Regular cardiac myocyte (primary cell): ENCODE measurements around the gene FOXO4. TPM values are rescaled to one million over a fixed set of nuclear protein-coding genes. Genes with fewer than 3 reads are reported as not detected.

Experiments
- total RNA-seq: library from RNA; depleted of rRNA; stranded (reverse); fragments of >200 nt; gene quantifications from 2 replicates; pipeline ENCODE4 v1.2.3, GENCODE V29; 2014

Gene FOXO4, protein sequence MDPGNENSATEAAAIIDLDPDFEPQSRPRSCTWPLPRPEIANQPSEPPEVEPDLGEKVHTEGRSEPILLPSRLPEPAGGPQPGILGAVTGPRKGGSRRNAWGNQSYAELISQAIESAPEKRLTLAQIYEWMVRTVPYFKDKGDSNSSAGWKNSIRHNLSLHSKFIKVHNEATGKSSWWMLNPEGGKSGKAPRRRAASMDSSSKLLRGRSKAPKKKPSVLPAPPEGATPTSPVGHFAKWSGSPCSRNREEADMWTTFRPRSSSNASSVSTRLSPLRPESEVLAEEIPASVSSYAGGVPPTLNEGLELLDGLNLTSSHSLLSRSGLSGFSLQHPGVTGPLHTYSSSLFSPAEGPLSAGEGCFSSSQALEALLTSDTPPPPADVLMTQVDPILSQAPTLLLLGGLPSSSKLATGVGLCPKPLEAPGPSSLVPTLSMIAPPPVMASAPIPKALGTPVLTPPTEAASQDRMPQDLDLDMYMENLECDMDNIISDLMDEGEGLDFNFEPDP
- 2.7 and 6.8 TPM in 2 replicates for total RNA-seq

DNA sequence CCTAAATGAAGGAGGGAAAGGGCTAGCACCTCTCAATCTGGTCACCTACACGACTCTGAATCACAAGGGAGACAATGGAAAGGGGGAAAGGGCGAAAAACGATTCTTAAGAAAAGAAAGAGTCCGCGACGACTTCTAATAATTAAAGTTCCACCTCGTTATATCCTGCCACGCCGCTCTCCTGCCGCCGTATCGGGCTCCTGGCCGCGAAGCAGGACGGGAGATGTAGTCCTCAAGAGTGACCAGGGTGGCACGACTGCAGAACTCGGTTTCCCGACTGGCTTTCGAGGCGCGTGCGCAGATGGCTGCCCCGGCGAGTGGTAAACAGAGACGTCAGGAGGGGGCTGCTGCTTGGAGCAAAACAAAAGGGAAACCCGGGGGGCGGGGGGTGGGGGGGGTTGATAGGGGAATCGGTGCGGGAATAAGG lies at the start of gene FOXO4:
Gene FOXO4 (plus strand): TSS at position 297 of the 426 bp plus-strand sequence. CDS start 678 bp downstream, outside the sequence.

DNA sequence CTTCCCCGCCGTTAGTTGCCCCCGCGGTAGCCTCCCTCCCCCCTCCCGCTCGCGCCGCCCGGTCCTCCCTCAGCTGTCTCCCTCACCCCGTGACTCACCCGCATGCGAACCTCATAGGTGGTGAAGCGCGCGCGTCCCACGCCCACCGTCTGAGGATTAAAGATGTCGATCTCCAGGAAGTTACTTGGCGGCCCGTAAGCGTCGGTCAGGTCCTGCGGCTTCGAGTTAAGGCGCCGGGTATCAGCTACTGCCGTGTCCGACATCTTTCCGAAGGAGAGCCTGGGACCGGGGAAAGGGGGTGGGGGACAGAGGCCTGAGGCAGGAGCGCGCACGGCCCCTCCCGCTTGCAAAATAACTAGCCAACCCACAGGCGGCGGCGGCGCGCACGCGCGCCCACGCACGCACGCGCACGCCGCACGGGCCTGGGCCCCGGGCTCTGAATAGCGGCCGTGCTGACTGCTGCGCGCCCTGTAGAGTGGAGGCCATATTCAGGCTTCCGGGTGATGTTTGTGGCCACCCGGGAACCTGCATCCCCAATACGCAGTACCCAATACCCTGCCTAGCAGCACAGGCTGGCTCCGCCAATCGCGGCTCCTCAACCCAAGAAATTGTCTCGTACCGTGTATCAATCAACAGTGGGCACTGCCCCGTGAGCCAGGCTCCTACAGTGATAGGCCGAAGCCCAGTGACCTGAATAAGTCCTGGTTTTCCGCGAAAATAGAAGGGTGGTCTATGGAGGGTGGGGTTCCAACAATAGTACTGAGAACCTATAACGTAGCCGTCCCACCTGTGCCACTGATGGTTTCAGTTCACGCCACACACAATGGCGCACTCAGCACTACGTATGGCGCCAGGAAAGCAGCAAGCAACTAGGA lies 27.4 kb upstream of the FOXO4 start, which contains the start of gene SNX12:
Gene SNX12 (minus strand): TSS at position 291 of the 875 bp plus-strand sequence. CDS start 28 bp downstream, at position 263.

DNA sequence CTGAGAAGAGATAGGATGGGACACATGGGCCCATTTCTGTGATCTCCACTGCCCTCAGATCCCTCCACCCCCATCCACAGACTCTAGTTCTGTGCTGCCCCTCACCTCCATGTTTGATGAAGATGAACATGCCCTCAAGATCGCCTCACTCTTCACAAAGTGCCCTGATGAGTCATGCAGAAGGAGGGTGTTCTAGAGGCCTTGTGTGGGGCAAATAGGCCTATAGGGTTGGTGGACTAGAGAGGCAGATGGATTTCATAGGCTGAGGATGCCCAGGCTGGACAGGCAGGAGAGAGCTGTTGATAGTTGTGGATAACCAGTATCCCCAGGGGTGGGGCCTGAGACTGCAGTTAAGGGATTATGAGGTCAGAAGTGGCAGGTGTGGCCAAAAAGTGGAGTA lies 10.8 kb downstream of the FOXO4 start, which contains the start of gene CXorf65:
Gene CXorf65 (minus strand): TSS at position 314 of the 400 bp plus-strand sequence. CDS start 184 bp downstream, at position 130.

DNA sequence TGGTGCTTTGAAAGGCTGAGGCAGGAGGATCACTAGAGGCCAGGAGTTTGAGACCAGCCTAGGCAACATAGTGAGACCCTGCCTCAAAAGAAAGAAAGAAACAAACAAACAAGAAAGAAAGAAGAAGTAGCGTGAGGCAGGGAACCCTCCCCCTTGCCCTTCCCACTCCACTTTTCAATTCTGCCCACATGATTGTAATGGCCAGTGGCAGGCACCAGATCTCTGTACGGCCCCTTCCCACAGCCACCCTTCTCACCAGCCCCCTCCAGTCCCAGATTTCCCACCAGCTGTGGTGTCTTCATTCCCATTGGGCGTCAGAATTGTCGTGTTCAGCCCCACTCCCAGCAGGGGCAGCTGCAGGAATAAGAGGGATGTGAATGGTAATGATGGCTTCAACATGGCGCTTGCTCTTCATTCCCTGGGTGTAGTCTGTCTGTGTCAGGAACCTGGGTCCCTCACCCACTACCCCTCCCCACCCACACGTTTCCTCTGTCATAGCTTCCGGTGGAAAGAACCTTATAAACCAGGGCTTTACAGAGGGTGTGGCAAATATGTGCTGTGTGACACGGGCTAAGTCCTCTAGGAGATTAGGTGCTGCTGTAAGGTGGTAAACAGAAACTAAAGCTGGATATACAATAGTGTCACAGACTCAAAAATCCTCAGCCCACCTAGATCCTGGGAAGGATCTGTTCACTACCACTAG lies 15.6 kb downstream of the FOXO4 start, which contains the start of gene IL2RG:
Gene IL2RG (minus strand): TSS at position 437 of the 703 bp plus-strand sequence. CDS start 38 bp downstream, at position 399.

DNA sequence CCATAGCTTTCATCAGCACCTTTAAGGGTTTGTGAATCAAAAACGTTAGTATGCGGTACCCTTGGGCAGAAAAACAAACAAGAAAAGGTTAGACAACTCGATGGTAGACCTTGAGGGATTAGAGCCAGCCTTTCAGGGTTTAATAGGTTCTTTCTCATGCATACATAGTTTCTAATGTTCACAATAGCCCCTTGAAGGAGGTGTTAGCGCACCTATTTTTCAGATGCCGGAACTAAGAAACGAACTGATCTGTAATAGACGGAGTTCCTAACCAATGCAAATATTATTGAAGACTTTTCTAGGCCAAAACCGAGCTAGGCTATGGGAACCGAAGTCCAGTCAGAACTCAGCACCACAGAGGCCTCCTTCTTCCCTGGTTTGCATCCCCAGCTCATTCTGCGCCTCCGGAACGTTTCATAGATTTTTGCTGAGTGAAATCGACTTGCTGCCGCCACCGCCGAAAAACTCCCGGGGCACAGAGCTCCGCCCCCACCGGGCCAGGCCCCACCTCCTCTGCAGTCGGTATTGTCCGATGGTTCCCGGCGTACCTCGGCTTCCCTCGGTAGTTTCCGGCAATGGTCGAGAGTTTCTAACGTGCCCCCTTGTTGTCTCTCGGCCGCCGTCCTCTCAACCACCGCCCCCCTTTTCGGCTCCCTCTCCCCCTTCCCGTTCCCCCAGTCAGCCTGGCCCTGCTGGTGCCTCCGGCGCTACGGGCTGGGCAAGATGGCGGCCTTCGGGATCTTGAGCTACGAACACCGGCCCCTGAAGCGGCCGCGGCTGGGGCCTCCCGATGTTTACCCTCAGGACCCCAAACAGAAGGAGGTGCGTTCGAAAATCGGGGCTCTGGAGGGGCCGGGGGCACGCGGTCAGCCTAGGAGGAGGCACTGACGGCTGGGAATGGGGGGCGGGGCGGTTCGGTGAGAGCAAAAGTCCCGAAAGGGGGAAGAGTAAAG lies 22.7 kb downstream of the FOXO4 start, which contains the start of gene MED12:
Gene MED12 (plus strand): TSS at position 565 of the 953 bp plus-strand sequence. CDS start 159 bp downstream, at position 724.

DNA sequence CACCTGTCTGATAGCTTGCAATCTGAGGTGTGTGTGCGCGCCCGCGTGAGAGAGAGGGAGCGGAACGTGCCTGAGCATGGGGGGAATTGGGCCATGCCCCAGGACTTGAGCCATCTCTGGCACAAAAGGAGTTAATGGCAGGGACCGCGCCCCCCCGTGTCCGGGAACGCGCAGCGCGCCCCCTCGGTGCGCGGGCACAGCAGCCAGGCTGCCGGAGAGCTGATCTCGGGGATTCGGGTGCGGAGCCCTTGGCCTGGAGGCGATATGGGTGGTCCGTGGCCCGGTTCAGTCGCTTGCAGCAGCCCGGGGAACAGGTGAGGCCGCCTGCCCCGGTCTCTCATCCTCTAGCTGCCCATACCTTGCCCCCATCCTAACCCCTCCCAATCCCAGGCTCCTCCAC lies 49.0 kb downstream of the FOXO4 start, which contains the start of gene NLGN3:
Gene NLGN3 (plus strand): TSS at position 191 of the 400 bp plus-strand sequence. CDS start 2,909 bp downstream, outside the sequence.

Other genes starting within 250 kb of the FOXO4 start
- not detected in 2 replicates for gene TEX11, start 187.1 kb upstream of the FOXO4 start, total RNA-seq
- not detected in 2 replicates for gene SLC7A3, start 164.8 kb upstream of the FOXO4 start, total RNA-seq
- 62.0 and 62.9 TPM in 2 replicates for gene SNX12, start 27.5 kb upstream of the FOXO4 start, total RNA-seq
- gene CXorf65, start 10.9 kb downstream of the FOXO4 start, total RNA-seq: not detected in 2 replicates
- not detected in 2 replicates for gene IL2RG, start 15.7 kb downstream of the FOXO4 start, total RNA-seq
- 10.4 and 12.8 TPM in 2 replicates for gene MED12, start 22.7 kb downstream of the FOXO4 start, total RNA-seq
- under 0.01 TPM in 2 replicates for gene NLGN3, start 49.0 kb downstream of the FOXO4 start, total RNA-seq
- gene GJB1, start 127.4 kb downstream of the FOXO4 start, total RNA-seq: not detected in 2 replicates
- 11.3 and 13.5 TPM in 2 replicates for gene ZMYM3, start 158.3 kb downstream of the FOXO4 start, total RNA-seq
- 307 and 422 TPM in 2 replicates for gene NONO, start 187.8 kb downstream of the FOXO4 start, total RNA-seq
- gene ITGB1BP2, start 205.9 kb downstream of the FOXO4 start, total RNA-seq: 1.2 and 1.7 TPM in 2 replicates